Measurements from ENCODE around the gene KCNB1.

- TF ChIP-seq, protein P1, sequence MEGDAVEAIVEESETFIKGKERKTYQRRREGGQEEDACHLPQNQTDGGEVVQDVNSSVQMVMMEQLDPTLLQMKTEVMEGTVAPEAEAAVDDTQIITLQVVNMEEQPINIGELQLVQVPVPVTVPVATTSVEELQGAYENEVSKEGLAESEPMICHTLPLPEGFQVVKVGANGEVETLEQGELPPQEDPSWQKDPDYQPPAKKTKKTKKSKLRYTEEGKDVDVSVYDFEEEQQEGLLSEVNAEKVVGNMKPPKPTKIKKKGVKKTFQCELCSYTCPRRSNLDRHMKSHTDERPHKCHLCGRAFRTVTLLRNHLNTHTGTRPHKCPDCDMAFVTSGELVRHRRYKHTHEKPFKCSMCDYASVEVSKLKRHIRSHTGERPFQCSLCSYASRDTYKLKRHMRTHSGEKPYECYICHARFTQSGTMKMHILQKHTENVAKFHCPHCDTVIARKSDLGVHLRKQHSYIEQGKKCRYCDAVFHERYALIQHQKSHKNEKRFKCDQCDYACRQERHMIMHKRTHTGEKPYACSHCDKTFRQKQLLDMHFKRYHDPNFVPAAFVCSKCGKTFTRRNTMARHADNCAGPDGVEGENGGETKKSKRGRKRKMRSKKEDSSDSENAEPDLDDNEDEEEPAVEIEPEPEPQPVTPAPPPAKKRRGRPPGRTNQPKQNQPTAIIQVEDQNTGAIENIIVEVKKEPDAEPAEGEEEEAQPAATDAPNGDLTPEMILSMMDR (IDR thresholded peaks at IDR 0.05), result no peak
- no peak for TF ChIP-seq EZH2 (IDR thresholded peaks at IDR 0.05; ENCODE audit: borderline replicate concordance, insufficient read depth, low read depth, low read length, poor library complexity, severe bottlenecking)
Measured at GRCh38 chr20:49403012-49403411, 79.5 kb downstream of the KCNB1 start.

All from B cell (primary cell).